Smooth muscle cell (in vitro differentiated cells): ENCODE results near the gene DNAH6. TPM values are rescaled to one million over a fixed set of nuclear protein-coding genes. Genes with fewer than 3 reads are reported as not detected.

Source experiments
- DNase-seq: peaks from one replicate; lab custom pipeline; 2025; ENCODE audit not compliant: unreplicated experiment; lab: John Stamatoyannopoulos, UW
- H2AFZ ChIP-seq: fragments of 200-600 bp; sonication (generic); 2 replicates; pipeline ENCODE4 v1.6.0; 2016; ENCODE audit warnings: antibody characterized with exemption, low read depth, mild to moderate bottlenecking
- H3F3A ChIP-seq: fragments of 200-600 bp; sonication (generic); 2 replicates; pipeline ENCODE4 v1.6.0; 2017; ENCODE audit warnings: antibody characterized with exemption, low read depth
- H3K27ac ChIP-seq: fragments of 200-600 bp; sonication (generic); 2 replicates; pipeline ENCODE4 v1.5.1; 2016; ENCODE audit warnings: low read depth, mild to moderate bottlenecking
- H3K27me3 ChIP-seq: fragments of 200-600 bp; sonication (generic); 2 replicates; pipeline ENCODE4 v1.6.1; 2016; ENCODE audit warnings: low read depth, mild to moderate bottlenecking
- H3K36me3 ChIP-seq: fragments of 200-600 bp; sonication (generic); 2 replicates; pipeline ENCODE4 v1.5.1; 2016; ENCODE audit warnings: low read depth
- H3K4me1 ChIP-seq: fragments of 200-600 bp; sonication (generic); 2 replicates; pipeline ENCODE4 v1.5.1; 2016; ENCODE audit warnings: low read depth
- H3K4me2 ChIP-seq: fragments of 200-600 bp; sonication (generic); 2 replicates; pipeline ENCODE4 v1.6.0; 2016; ENCODE audit warnings: mild to moderate bottlenecking
- H3K4me3 ChIP-seq: fragments of 200-600 bp; sonication (generic); 2 replicates; pipeline ENCODE4 v1.5.1; 2016; ENCODE audit warnings: mild to moderate bottlenecking
- H3K79me2 ChIP-seq: fragments of 200-600 bp; sonication (generic); 2 replicates; pipeline ENCODE4 v1.6.0; 2016; ENCODE audit warnings: low read depth, mild to moderate bottlenecking
- H3K9ac ChIP-seq: fragments of 200-600 bp; sonication (generic); 2 replicates; pipeline ENCODE4 v1.6.0; 2016; ENCODE audit warnings: low read depth
- H3K9me3 ChIP-seq: fragments of 200-600 bp; sonication (generic); replicated peaks from 2 replicates; pipeline ENCODE4 v1.5.1; 2016; ENCODE audit warnings: low read depth
- H4K20me1 ChIP-seq: fragments of 200-600 bp; sonication (generic); 2 replicates; pipeline ENCODE4 v1.6.0; 2016; ENCODE audit warnings: low read depth
- WGBS: methylation state at CpG from one replicate; pipeline ENCODE4 v1.1.7; 2016; ENCODE audit warnings: low lambda C conversion rate; 5-methylcytosine and 5-hydroxymethylcytosine counted together
- polyA plus RNA-seq: library from polyadenylated mRNA; unstranded; fragments of >200 nt; fragmentation: Nextera tagmentation; extraction: Ambion mirVana; gene quantifications from 2 replicates; pipeline ENCODE4 v1.2.1, GENCODE V29; 2016
- total RNA-seq: library from RNA; depleted of rRNA; stranded (reverse); fragments of >200 nt; gene quantifications from 2 replicates; pipeline ENCODE4 v1.2.3, GENCODE V29; 2014
- TF ChIP-seq, protein P1 (sequence below): fragments of 200-600 bp; sonication (generic); IDR thresholded peaks from 2 replicates; pipeline ENCODE4 v1.5.1; 2017; ENCODE audit warnings: borderline replicate concordance, mild to moderate bottlenecking, antibody characterized with exemption; ENCODE audit not compliant: insufficient read depth, poor library complexity, severe bottlenecking

The DNAH6 gene
- total and polyA plus RNA-seq, 2 experiments from 2014 or later: 0.27 to 0.96 TPM

DNA sequence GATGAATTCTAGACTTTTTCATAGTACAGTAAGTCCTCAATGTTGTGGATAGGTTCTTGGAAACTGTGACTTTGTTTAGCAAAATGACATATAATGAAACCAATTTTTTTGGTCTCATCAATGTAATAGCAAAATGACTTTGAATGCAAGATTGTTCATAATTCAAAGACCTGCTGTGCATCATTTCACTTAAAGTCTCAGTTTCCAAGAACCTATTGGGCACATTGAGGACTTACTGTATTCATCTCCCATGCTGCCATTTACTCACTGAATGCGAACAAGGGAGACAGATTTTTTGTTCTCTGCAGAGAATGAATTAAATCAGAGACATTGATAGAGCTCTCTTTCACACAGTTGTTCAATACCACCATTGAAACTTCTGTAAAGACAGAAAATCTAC, 211.0 kb downstream of the DNAH6 start:
- Histone ChIP-seq H3K27ac (no peak overlapping the region), H3K79me2 (no peaks in the 10 kb centered on the region), H3K4me3 (no peak overlapping the region), H3K9me3 (no peaks in the 10 kb centered on the region), H2AFZ (no peak overlapping the region), H3K4me2 (no peak overlapping the region), H3K36me3 (no peaks in the 10 kb centered on the region), H3F3A (no peaks in the 10 kb centered on the region), H3K27me3 (no peaks in the 10 kb centered on the region), H3K4me1 (no peaks in the 10 kb centered on the region), H3K9ac (no peak overlapping the region), H4K20me1 (no peaks in the 10 kb centered on the region)
- TF ChIP-seq, protein P1, sequence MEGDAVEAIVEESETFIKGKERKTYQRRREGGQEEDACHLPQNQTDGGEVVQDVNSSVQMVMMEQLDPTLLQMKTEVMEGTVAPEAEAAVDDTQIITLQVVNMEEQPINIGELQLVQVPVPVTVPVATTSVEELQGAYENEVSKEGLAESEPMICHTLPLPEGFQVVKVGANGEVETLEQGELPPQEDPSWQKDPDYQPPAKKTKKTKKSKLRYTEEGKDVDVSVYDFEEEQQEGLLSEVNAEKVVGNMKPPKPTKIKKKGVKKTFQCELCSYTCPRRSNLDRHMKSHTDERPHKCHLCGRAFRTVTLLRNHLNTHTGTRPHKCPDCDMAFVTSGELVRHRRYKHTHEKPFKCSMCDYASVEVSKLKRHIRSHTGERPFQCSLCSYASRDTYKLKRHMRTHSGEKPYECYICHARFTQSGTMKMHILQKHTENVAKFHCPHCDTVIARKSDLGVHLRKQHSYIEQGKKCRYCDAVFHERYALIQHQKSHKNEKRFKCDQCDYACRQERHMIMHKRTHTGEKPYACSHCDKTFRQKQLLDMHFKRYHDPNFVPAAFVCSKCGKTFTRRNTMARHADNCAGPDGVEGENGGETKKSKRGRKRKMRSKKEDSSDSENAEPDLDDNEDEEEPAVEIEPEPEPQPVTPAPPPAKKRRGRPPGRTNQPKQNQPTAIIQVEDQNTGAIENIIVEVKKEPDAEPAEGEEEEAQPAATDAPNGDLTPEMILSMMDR: no peak
- DNase-seq: no peak
- 96% methylated on average over 1 of the region's 1 CpG for WGBS

DNA sequence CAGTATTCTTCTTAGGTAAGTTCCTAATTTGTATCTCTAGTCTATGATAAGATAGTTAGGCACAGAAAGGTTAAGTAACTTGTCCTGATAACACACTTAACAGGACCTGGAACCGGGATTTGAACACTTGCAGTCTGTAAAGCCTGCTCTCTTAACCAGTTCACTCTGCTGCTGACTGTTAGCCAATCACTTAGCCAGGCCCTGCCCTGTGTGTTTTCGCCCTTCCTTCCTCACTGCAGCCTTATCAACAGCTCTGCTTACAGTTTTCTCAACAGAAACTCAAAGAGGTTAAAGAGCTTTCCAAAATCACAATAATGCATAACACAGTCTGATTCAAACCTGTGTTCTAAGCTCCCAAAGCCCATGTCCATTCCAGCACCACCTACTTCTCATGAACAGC, 212.9 kb downstream of the DNAH6 start:
- H3K27me3 ChIP-seq: no peaks in the 10 kb centered on the region
- TF ChIP-seq, protein P1: no peak
- H4K20me1 ChIP-seq: no peaks in the 10 kb centered on the region
- 71% methylated on average over 2 of the region's 2 CpGs for WGBS
- H3K4me1 ChIP-seq: no peaks in the 10 kb centered on the region
- no peaks in the 10 kb centered on the region for H3K9me3 ChIP-seq
- H3K4me2 ChIP-seq: no peak overlapping the region
- H3F3A ChIP-seq: no peaks in the 10 kb centered on the region
- no peak overlapping the region for H2AFZ ChIP-seq
- H3K9ac ChIP-seq: no peak overlapping the region
- H3K4me3 ChIP-seq: no peak overlapping the region
- no peaks in the 10 kb centered on the region for H3K79me2 ChIP-seq
- no peak for DNase-seq
- no peaks in the 10 kb centered on the region for H3K36me3 ChIP-seq
- H3K27ac ChIP-seq: no peak overlapping the region

DNA sequence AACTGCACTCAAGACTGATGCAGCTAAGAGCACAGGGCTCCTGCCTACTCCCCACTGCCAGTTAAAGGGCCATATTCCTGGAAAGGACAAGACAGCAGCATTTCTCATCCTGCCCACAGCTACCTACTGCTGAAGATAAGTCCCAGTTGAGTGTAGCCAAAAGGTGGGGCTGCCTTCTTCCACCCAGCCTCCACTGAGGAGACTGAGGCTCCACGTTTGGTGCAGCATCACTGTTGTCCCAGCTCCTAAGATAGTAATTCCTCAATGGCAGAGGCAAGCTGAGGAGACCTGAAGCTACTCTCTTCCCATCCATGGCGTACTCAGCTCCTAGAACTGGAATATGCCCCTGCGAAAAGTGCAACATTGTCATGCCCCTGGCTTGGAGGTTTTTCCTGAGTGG, 214.9 kb downstream of the DNAH6 start:
- WGBS: 86% methylated on average over 3 of the region's 3 CpGs
- no peaks in the 10 kb centered on the region for H3K36me3 ChIP-seq
- no peaks in the 10 kb centered on the region for H3K27me3 ChIP-seq
- H3K27ac ChIP-seq: no peak overlapping the region
- TF ChIP-seq, protein P1: no peak
- H3K4me3 ChIP-seq: no peak overlapping the region
- no peak for DNase-seq
- H3K4me1 ChIP-seq: no peaks in the 10 kb centered on the region
- H3K79me2 ChIP-seq: no peaks in the 10 kb centered on the region
- H4K20me1 ChIP-seq: no peaks in the 10 kb centered on the region
- H3K9ac ChIP-seq: no peak overlapping the region
- H3K9me3 ChIP-seq: no peaks in the 10 kb centered on the region
- no peaks in the 10 kb centered on the region for H3F3A ChIP-seq
- H3K4me2 ChIP-seq: no peak overlapping the region
- no peak overlapping the region for H2AFZ ChIP-seq
